IPS-18a (cell line): Measurements from ENCODE around the gene CTSF.

ENCODE experiments used
- H3K27ac ChIP-seq: one replicate; pipeline ENCODE4 v1.5.1; 2013; ENCODE audit warnings: low read length
- H3K27me3 ChIP-seq: one replicate; pipeline ENCODE4 v1.6.1; 2013; ENCODE audit warnings: mild to moderate bottlenecking, low read length; ENCODE audit not compliant: control insufficient read depth, insufficient read depth
- H3K36me3 ChIP-seq: one replicate; pipeline ENCODE4 v1.6.1; 2013; ENCODE audit warnings: low read depth, low read length; ENCODE audit not compliant: control insufficient read depth
- H3K4me1 ChIP-seq: one replicate; pipeline ENCODE4 v1.6.1; 2013; ENCODE audit warnings: low read depth, low read length; ENCODE audit not compliant: control insufficient read depth
- H3K4me3 ChIP-seq: one replicate; pipeline ENCODE4 v1.5.1; 2013; ENCODE audit warnings: low read length
- H3K9ac ChIP-seq: one replicate; pipeline ENCODE4 v1.6.1; 2013; ENCODE audit warnings: mild to moderate bottlenecking, low read length, moderate library complexity
- H3K9me3 ChIP-seq: one replicate; pipeline ENCODE4 v1.6.1; 2013; ENCODE audit warnings: low read depth, low read length; ENCODE audit not compliant: control insufficient read depth

Gene CTSF

DNA sequence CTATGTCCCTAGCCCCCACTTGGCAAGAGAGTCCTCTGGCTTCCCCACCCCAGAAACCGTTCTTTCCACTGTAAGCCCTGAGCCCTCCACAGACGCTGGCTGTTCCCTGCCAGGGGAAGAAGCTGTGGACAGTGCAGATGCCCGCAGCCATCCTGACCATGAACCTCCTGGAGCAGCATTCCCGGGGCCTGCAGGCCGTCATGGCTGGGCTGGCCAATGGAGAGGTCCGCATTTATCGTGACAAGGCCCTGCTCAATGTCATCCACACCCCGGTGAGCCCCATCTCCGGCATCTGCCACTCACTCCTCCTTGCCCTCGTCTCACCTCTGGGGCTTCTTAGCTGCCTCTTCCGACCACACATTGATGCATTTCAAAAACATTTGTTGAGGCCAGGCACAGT lies 44.8 kb downstream of the CTSF start:
- Histone ChIP-seq H3K9ac (no peak overlapping the region), H3K36me3 (peaks cover 33% of the 10 kb centered on the region), H3K4me1 (no peaks in the 10 kb centered on the region), H3K4me3 (no peak overlapping the region), H3K27me3 (no peaks in the 10 kb centered on the region), H3K9me3 (no peaks in the 10 kb centered on the region), H3K27ac (no peak overlapping the region)
